ENCODE measurements around the gene GINS1. TPM values are rescaled to one million over a fixed set of nuclear protein-coding genes. Genes with fewer than 3 reads are reported as not detected.

The GINS1 gene
- total RNA-seq, 6 experiments from 2014 or later: 0.37 to 3.5 (median 0.76) TPM

DNA sequence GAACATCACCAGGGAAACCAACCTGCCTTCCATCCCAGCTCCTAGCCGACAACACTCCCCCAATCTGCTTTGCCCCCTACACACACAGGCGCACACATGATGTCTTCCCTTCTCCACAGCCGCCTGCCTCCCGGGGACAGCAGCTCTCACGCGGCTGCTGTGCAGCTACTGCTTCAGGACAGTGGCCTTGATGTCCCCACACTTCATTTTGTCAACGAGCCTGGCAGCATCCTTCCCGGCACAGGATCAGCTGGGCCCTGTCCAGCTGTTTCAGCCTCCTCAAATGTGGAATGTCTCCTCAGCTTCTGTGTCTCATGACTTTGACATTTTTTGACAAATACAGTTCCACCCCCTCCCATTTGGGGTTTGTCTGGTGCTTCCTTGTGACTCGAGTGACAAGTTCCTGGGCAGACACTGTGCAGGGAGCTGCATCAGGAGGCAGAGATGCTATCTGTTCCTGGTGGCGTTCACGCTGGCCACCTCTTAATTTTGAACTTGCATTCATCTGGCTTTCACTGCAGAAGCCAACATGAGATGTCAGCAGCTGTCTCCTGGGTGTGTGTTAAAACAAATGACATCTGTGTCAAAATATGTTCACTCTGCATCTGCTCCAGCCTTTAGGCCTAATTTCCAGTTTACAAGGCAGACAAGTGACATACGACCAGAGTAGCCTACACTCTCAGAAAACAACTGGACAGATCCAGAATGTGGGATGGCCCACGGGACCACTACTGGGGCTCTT, 57.2 kb downstream of the GINS1 start:
- 80% methylated on average over 12 of the region's 13 CpGs for WGBS (ENCODE audit: insufficient coverage, low coverage, low lambda C conversion rate, missing lambda C conversion rate)
- H3K36me3 ChIP-seq: peaks cover 0 to 42% (median 6%) of the 10 kb centered on the region in 4 donors
- TF ChIP-seq POLR2A (IDR thresholded peaks at IDR 0.05): no peak
- TF ChIP-seq, protein P1, sequence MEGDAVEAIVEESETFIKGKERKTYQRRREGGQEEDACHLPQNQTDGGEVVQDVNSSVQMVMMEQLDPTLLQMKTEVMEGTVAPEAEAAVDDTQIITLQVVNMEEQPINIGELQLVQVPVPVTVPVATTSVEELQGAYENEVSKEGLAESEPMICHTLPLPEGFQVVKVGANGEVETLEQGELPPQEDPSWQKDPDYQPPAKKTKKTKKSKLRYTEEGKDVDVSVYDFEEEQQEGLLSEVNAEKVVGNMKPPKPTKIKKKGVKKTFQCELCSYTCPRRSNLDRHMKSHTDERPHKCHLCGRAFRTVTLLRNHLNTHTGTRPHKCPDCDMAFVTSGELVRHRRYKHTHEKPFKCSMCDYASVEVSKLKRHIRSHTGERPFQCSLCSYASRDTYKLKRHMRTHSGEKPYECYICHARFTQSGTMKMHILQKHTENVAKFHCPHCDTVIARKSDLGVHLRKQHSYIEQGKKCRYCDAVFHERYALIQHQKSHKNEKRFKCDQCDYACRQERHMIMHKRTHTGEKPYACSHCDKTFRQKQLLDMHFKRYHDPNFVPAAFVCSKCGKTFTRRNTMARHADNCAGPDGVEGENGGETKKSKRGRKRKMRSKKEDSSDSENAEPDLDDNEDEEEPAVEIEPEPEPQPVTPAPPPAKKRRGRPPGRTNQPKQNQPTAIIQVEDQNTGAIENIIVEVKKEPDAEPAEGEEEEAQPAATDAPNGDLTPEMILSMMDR (IDR thresholded peaks at IDR 0.05): no peak
- no peaks in the 10 kb centered on the region for H3K27me3 ChIP-seq
- DNase-seq: no peak
- H3K4me1 ChIP-seq: no peaks in the 10 kb centered on the region
- H3K9me3 ChIP-seq: no peaks in the 10 kb centered on the region
- intact Hi-C loops (cut with DNase I): no loop called here
- H3K4me3 ChIP-seq: no peak overlapping the region
- ATAC-seq: no peak
- H3K27ac ChIP-seq: no peak overlapping the region

DNA sequence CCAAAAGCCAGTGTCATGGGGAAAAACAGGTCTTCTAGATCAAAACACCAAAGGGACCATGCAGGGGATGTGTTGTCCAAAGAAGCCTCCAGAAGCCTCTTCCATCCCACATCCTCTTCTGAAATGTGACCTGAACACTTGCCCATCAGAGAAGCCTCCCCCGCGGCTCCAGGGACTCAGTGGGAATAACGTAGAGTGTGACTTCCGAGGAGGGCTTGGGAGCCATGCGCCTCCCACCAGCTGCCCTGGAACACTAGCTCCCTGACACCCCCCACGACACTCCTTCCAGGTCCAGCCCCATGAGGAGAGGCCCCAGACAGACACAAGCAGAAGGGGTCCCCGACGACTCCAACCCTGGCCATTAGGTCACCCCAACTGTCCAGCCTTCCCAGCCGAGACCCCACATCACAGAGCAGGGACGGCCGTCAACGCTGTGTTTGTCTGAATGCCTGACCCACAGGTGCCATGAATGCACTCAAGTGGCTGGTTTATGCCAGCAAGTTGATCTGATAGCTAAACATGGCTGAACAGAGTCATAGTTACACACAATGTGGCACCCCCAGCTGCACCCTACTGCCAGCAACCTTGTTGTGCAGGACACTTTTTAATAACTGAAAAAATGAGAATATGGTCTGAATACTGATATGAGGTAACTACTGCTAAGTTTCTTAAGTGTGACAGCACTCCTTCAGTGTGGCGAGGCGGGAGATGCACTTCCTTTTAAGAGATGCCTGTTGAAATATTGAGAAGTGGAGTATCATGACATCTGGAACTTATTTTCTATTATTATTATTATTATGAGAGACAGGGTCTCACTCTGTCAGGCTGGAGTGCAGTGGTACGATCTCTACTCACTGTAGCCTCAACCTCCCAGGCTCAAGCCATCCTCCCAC, 58.0 kb downstream of the GINS1 start:
- no peak for DNase-seq
- TF ChIP-seq POLR2A (IDR thresholded peaks at IDR 0.05): no peak
- TF ChIP-seq, protein P1 (IDR thresholded peaks at IDR 0.05): no peak
- ATAC-seq: no peak
- H3K27ac ChIP-seq: no peak overlapping the region
- intact Hi-C loops (cut with DNase I): no loop called here
- H3K36me3 ChIP-seq: peaks cover 0 to 44% (median 8%) of the 10 kb centered on the region in 4 donors
- no peaks in the 10 kb centered on the region for H3K4me1 ChIP-seq
- no peaks in the 10 kb centered on the region for H3K27me3 ChIP-seq
- H3K4me3 ChIP-seq: no peak overlapping the region
- 80% methylated on average over 3 of the region's 15 CpGs for WGBS (ENCODE audit: insufficient coverage, low coverage, low lambda C conversion rate, missing lambda C conversion rate)
- H3K9me3 ChIP-seq: no peaks in the 10 kb centered on the region

DNA sequence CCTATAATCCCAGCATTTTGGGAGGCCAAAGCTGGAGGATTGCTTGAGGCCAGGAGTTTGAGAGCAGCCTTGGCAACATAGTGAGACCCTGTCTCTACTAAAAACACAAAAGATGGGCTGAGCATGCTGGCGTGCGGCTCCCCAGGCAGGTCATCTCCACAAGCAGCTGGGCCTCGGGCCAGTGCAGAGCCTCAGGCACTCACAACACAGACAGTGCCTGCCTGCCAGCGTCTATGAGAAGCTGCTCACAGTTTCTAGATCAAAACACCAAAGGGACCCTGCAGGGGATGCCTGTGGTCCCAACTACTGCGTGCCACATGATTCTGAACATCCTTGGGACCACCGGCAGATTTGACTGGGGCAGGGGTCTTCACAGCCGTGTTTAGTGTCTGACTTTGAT, 59.4 kb downstream of the GINS1 start:
- no peaks in the 10 kb centered on the region for H3K27me3 ChIP-seq
- intact Hi-C loops (cut with DNase I): no loop called here
- 100% methylated on average over 1 of the region's 7 CpGs for WGBS (ENCODE audit: insufficient coverage, low coverage, low lambda C conversion rate, missing lambda C conversion rate)
- H3K36me3 ChIP-seq: peaks cover 0 to 36% (median 8%) of the 10 kb centered on the region in 4 donors
- DNase-seq: no peak
- H3K9me3 ChIP-seq: no peaks in the 10 kb centered on the region
- no peaks in the 10 kb centered on the region for H3K4me1 ChIP-seq
- TF ChIP-seq, protein P1 (IDR thresholded peaks at IDR 0.05): no peak
- TF ChIP-seq POLR2A (IDR thresholded peaks at IDR 0.05): no peak
- no peak overlapping the region for H3K27ac ChIP-seq
- no peak overlapping the region for H3K4me3 ChIP-seq
- no peak for ATAC-seq

DNA sequence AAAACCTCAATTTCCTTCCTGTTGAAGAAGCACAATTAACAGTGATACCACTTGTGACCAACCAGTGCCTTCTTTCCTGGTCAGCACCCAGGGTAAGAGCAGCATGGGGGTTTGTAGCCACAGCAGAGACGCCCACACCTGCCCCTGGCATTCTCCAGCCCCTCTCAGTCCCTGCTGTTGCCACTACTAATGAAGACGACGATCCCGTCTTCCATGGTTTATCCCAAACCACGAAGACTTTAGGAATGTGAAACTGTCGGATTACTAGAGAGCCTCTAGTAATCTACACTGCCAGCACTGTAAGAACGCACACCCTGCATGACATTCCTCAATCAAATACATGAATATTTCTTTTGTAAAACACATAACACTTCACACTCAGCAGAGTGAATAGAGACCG, 60.0 kb downstream of the GINS1 start:
- no peak for TF ChIP-seq POLR2A (IDR thresholded peaks at IDR 0.05)
- TF ChIP-seq, protein P1 (IDR thresholded peaks at IDR 0.05): no peak
- no peaks in the 10 kb centered on the region for H3K9me3 ChIP-seq
- H3K4me1 ChIP-seq: no peaks in the 10 kb centered on the region
- intact Hi-C loops (cut with DNase I): no loop called here
- no peaks in the 10 kb centered on the region for H3K27me3 ChIP-seq
- no peak overlapping the region for H3K27ac ChIP-seq
- ATAC-seq (no peak), DNase-seq (no peak)
- WGBS (ENCODE audit: insufficient coverage, low coverage, low lambda C conversion rate, missing lambda C conversion rate): 92% methylated on average over 7 of the region's 8 CpGs
- peaks cover 0 to 31% (median 8%) of the 10 kb centered on the region in 4 donors for H3K36me3 ChIP-seq
- no peak overlapping the region for H3K4me3 ChIP-seq
